Glomerular endothelial cell (primary cell): ENCODE data around the gene VPS50. TPM values are rescaled to one million over a fixed set of nuclear protein-coding genes. Genes with fewer than 3 reads are reported as not detected.
A peak's percentile ranks its signal among the peaks of the same experiment; 100 is the strongest.

ENCODE experiments used
- DNase-seq: peaks from one replicate; pipeline ENCODE4 v3.0.0-alpha.2; 2011; ENCODE audit warnings: low read depth, low spot score; ENCODE audit errors: extremely low read depth
- total RNA-seq: library from RNA; depleted of rRNA; stranded (reverse); fragments of >200 nt; gene quantifications from 2 replicates; pipeline ENCODE4 v1.2.3, GENCODE V29; 2015

The VPS50 gene
- total RNA-seq, 1 donor from 2014 or later: 15.5 TPM

GRCh38 chr7:93238131-93238530 is 6.0 kb downstream of the VPS50 start:
- DNase-seq: no peak

GRCh38 chr7:93238748-93239147 is 6.6 kb downstream of the VPS50 start:
- DNase-seq: no peak

- DNase-seq: no peak
These were observed 7.7 kb downstream of the VPS50 start for GRCh38 chr7:93239824-93240223.

- no peak for DNase-seq
These were observed 9.9 kb downstream of the VPS50 start for GRCh38 chr7:93242106-93242505.

- peak; percentile 23 for DNase-seq
These were observed 13.6 kb downstream of the VPS50 start for GRCh38 chr7:93245525-93246432.

GRCh38 chr7:93249491-93250148 is 17.5 kb downstream of the VPS50 start:
- DNase-seq: no peak

GRCh38 chr7:93258661-93259060 is 26.5 kb downstream of the VPS50 start:
- DNase-seq: no peak

- DNase-seq: no peak
These were observed 30.4 kb downstream of the VPS50 start for GRCh38 chr7:93262535-93262934.

GRCh38 chr7:93265220-93265619 is 33.1 kb downstream of the VPS50 start:
- DNase-seq: no peak

- DNase-seq: peak; percentile 18
These were observed 47.4 kb downstream of the VPS50 start for GRCh38 chr7:93279541-93279940.

GRCh38 chr7:93284908-93285307 is 52.7 kb downstream of the VPS50 start:
- no peak for DNase-seq

- DNase-seq: no peak
These were observed 61.1 kb downstream of the VPS50 start for GRCh38 chr7:93293229-93293628.

GRCh38 chr7:93298206-93298605 is 66.0 kb downstream of the VPS50 start:
- DNase-seq: no peak

GRCh38 chr7:93298671-93299070 is 66.5 kb downstream of the VPS50 start:
- DNase-seq: no peak

GRCh38 chr7:93301736-93302135 is 69.6 kb downstream of the VPS50 start:
- DNase-seq: no peak

GRCh38 chr7:93307131-93307660 is 75.0 kb downstream of the VPS50 start:
- no peak for DNase-seq

- DNase-seq: no peak
These were observed 75.8 kb downstream of the VPS50 start for GRCh38 chr7:93307943-93308342.

- no peak for DNase-seq
These were observed 78.2 kb downstream of the VPS50 start for GRCh38 chr7:93310346-93310745.

GRCh38 chr7:93314449-93314848 is 82.3 kb downstream of the VPS50 start:
- no peak for DNase-seq

- DNase-seq: peak; percentile 3
These were observed 83.7 kb downstream of the VPS50 start for GRCh38 chr7:93315896-93316295.

GRCh38 chr7:93316730-93317129 is 84.6 kb downstream of the VPS50 start:
- DNase-seq: no peak

GRCh38 chr7:93320887-93321286 is 88.7 kb downstream of the VPS50 start:
- no peak for DNase-seq
